Endothelial cell of umbilical vein (primary cell): ENCODE results near the gene NANP. TPM values are rescaled to one million over a fixed set of nuclear protein-coding genes. Genes with fewer than 3 reads are reported as not detected.
"Not testable (repeated sequence)": the region's sequence is repeated elsewhere in the genome, so short reads cannot be mapped to it uniquely, and the experiment has no call there.

Source experiments
- BruUV-seq: library from RNA; stranded (reverse); fragments of 400-500 nt; replicated peaks from 2 replicates; lab custom pipeline; 2021; lab: Mats Ljungman, UMichigan
- CTCF ChIA-PET: fragments of 300-600, 350-600 bp; sonication (Branson Sonifier 250); formaldehyde crosslinking; loops from one replicate; lab custom pipeline; 2021; ENCODE audit warnings: antibody characterized with exemption, inconsistent platforms; lab: Charles Lee
- POLR2A ChIA-PET: fragments of 300-600, 350-600 bp; sonication (Branson Sonifier 250); formaldehyde crosslinking; loops from one replicate; lab custom pipeline; 2021; ENCODE audit warnings: antibody characterized with exemption, inconsistent platforms; lab: Charles Lee
- DNase-seq: peaks from one replicate; pipeline ENCODE4 v3.0.0-alpha.2; 2011; ENCODE audit warnings: low read depth, low spot score
- FAIRE-seq: peaks from 2 replicates; lab custom pipeline; 2011; peaks lifted over from hg19 to GRCh38; lab: Jason Lieb, UNC
- H2AFZ ChIP-seq: 2 replicates; pipeline ENCODE4 v1.6.0; 2012; ENCODE audit warnings: low read depth, low read length, control low read depth, inconsistent platforms
- H3K27ac ChIP-seq: 2 replicates; pipeline ENCODE4 v1.5.1; 2011; ENCODE audit warnings: low read depth, mild to moderate bottlenecking, control low read depth, low read length, moderate library complexity; ENCODE audit not compliant: insufficient read depth
- H3K27me3 ChIP-seq, 2 experiments: 2 replicates each; pipeline versions ENCODE4 v1.6.0 to v1.6.1; 2011; ENCODE audit warnings: low read length in 2 of 2, mixed read lengths in 1 of 2; ENCODE audit not compliant: control insufficient read depth in 2 of 2, insufficient read depth in 2 of 2
- H3K36me3 ChIP-seq, 2 experiments: 2 replicates in 1 of 2; 3 replicates in 1 of 2; pipeline ENCODE4 v1.5.1; 2011; ENCODE audit warnings: low read length in 2 of 2, mild to moderate bottlenecking in 1 of 2, moderate library complexity in 1 of 2; ENCODE audit not compliant: control insufficient read depth in 2 of 2, insufficient read depth in 2 of 2; ENCODE audit errors: extremely low read depth in 1 of 2
- H3K4me1 ChIP-seq: 3 replicates; pipeline ENCODE4 v1.5.1; 2011; ENCODE audit warnings: mild to moderate bottlenecking, low read length; ENCODE audit not compliant: control insufficient read depth, insufficient read depth; ENCODE audit errors: extremely low read depth
- H3K4me2 ChIP-seq: 2 replicates; pipeline ENCODE4 v1.6.1; 2011; ENCODE audit warnings: low read length, control low read depth, mixed read lengths; ENCODE audit not compliant: insufficient read depth
- H3K4me3 ChIP-seq, 3 experiments: fragments of 200-600 bp in 1 of 3; sonication (generic), shearing (Covaris generic) in 1 of 3; replicated peaks in 1 of 3; 2 replicates each; pipeline ENCODE4 v1.5.1; 2011 to 2016; ENCODE audit warnings: control low read depth in 3 of 3, low read length in 3 of 3, mild to moderate bottlenecking in 2 of 3, inconsistent platforms in 1 of 3, low read depth in 1 of 3, moderate library complexity in 1 of 3; ENCODE audit not compliant: insufficient read depth in 1 of 3
- H3K79me2 ChIP-seq: 2 replicates; pipeline ENCODE4 v1.6.0; 2012; ENCODE audit warnings: low read length, inconsistent platforms; ENCODE audit not compliant: control insufficient read depth, insufficient read depth
- H3K9ac ChIP-seq: replicated peaks from 2 replicates; pipeline ENCODE3; 2011; ENCODE audit warnings: low read length, control low read depth; ENCODE audit not compliant: insufficient read depth; ENCODE audit errors: extremely low read depth
- H3K9me1 ChIP-seq: replicated peaks from 3 replicates; pipeline ENCODE4 v1.6.0; 2011; ENCODE audit warnings: mild to moderate bottlenecking, low read length; ENCODE audit not compliant: control insufficient read depth, insufficient read depth; ENCODE audit errors: extremely low read depth
- H3K9me3 ChIP-seq: replicated peaks from 2 replicates; pipeline ENCODE4 v1.5.1; 2012; ENCODE audit warnings: low read length, inconsistent platforms; ENCODE audit not compliant: control insufficient read depth, insufficient read depth
- H4K20me1 ChIP-seq: replicated peaks from 2 replicates; pipeline ENCODE3; 2011; ENCODE audit warnings: mild to moderate bottlenecking, low read length; ENCODE audit not compliant: control insufficient read depth, insufficient read depth; ENCODE audit errors: extremely low read depth
- FOS ChIP-seq: IDR thresholded peaks from 2 replicates; pipeline ENCODE4 v1.6.1; 2011; ENCODE audit warnings: mild to moderate bottlenecking, low read length, moderate library complexity, borderline replicate concordance; ENCODE audit not compliant: insufficient read depth
- dilution Hi-C: fragments of 300-500 bp; cut with MboI; formaldehyde crosslinking; loops from one replicate; pipeline ENCODE4 v1.15.0; 2019; ENCODE audit warnings: low sequenced_read_pairs; ENCODE audit not compliant: extremely low pct_ligation_motif_present
- intact Hi-C: fragments of 100-400 bp; cut with micrococcal nuclease; formaldehyde crosslinking; loops from one replicate; pipeline ENCODE4 v1.10.0; 2022
- polyA plus RNA-seq, 4 experiments: library from polyadenylated mRNA; depleted of rRNA in 3 of 4; stranded (reverse) in 3 of 4; unstranded in 1 of 4; fragments of >200 nt; gene quantifications; 2 replicates each; pipeline versions ENCODE4 v1.2.1 to v1.2.3, GENCODE V29; 2011 to 2012; ENCODE audit warnings: missing spikeins in 1 of 4
- total RNA-seq: library from RNA; stranded (reverse); gene quantifications from 2 replicates; pipeline ENCODE4 v1.2.3, GENCODE V29; 2021
- TF ChIP-seq, protein P1 (sequence below), 2 donors: IDR thresholded peaks; 1 replicate in 1 of 2; 2 replicates in 1 of 2; pipeline ENCODE4 v1.5.1; 2011; ENCODE audit warnings: low read length in 2 of 2, mild to moderate bottlenecking in 2 of 2, moderate library complexity in 2 of 2, control low read depth in 1 of 2, inconsistent platforms in 1 of 2, low read depth in 1 of 2; ENCODE audit not compliant: insufficient read depth in 1 of 2; ENCODE audit errors: extremely low read depth in 1 of 2

Gene NANP
- total and polyA plus RNA-seq, 2 donors (not counting 3 experiments of a cell fraction or from before 2014, with no cell fraction given) = 4.2 to 7.5 TPM

DNA sequence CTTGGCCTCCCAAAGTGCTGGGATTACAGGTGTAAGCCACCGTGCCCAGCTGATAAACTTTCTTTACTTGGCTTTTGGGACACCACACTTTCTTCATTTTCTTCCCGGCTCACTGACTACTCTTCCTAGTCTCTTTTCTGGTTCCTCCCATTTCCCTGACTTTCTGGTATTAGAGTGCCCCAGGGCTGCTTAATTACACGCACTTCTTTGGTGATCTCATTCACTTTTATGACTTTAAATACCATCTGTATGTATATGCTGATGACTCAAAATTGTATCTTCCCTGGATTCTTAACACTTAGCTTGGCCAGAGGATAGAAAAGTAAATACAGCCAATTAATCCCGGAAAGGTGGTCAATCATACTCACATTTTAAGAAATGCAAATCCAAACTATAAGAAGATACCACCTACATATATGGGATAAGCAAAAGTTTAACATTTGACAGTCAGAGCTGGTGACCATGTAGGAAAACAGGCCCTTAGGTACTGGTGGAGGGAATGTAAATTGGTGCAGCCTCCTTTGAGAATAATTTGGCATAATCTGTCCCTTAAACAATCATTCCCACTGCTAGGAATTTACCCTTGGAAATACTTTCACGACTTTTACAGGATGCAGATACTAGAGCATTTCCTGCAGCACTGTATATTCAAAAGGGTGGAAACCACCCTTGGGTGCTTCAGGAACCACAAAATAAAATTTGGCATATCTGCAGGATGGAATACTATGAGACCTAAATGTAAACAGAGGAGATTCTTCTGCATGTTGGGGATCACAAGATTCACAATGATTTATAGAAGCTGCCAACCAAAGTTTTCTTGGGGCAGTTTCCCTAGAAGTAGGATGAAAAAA lies 9.4 kb upstream of the NANP start:
- dilution Hi-C loops = no loop called here
- no TSS peak for BruUV-seq
- ChIA-PET CTCF (no interaction called here), POLR2A (no interaction called here)
- Histone ChIP-seq H2AFZ (no peak overlapping the region), H3K79me2 (no peaks in the 10 kb centered on the region), H3K4me2 (no peak overlapping the region), H3K4me3 (no peak overlapping the region), H3K27me3 (peaks cover 0 to 1% of the 10 kb centered on the region in 2 experiments), H3K36me3 (no peaks in the 10 kb centered on the region), H4K20me1 (no peaks in the 10 kb centered on the region), H3K4me1 (no peaks in the 10 kb centered on the region), H3K27ac (no peak overlapping the region), H3K9ac (no peak overlapping the region), H3K9me3 (no peaks in the 10 kb centered on the region), H3K9me1 (no peaks in the 10 kb centered on the region)
- intact Hi-C loops = no loop called here
- TF ChIP-seq, protein P1, sequence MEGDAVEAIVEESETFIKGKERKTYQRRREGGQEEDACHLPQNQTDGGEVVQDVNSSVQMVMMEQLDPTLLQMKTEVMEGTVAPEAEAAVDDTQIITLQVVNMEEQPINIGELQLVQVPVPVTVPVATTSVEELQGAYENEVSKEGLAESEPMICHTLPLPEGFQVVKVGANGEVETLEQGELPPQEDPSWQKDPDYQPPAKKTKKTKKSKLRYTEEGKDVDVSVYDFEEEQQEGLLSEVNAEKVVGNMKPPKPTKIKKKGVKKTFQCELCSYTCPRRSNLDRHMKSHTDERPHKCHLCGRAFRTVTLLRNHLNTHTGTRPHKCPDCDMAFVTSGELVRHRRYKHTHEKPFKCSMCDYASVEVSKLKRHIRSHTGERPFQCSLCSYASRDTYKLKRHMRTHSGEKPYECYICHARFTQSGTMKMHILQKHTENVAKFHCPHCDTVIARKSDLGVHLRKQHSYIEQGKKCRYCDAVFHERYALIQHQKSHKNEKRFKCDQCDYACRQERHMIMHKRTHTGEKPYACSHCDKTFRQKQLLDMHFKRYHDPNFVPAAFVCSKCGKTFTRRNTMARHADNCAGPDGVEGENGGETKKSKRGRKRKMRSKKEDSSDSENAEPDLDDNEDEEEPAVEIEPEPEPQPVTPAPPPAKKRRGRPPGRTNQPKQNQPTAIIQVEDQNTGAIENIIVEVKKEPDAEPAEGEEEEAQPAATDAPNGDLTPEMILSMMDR (IDR thresholded peaks at IDR 0.05; ENCODE audit: extremely low read depth in 1 of 2, insufficient read depth in 1 of 2, low read depth in 1 of 2, low read length in 2 of 2) = no peak
- no peak for TF ChIP-seq FOS
- peak; percentile 31 for FAIRE-seq
- peak; percentile 35 for DNase-seq

DNA sequence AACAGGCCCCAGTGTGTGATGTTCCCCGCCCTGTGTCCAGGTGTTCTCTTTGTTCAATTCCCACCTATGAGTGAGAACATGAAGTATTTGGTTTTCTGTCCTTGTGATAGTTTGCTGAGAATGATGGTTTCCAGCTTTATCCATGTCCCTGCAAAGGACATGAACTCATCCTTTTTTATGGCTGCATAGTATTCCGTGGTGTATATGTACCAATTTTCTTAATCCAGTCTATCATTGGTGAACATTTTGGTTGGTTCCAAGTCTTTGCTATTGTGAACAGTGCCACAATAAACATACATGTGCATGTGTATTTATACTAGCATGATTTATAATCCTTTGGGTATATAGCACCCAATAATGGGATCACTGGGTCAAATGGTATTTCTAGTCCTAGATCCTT lies 6.8 kb upstream of the NANP start:
- CTCF ChIA-PET = not testable (repeated sequence)

More for the DNA sequence above, 6.8 kb upstream of the NANP start:
- H3K27ac ChIP-seq, H4K20me1 ChIP-seq, H3K4me1 ChIP-seq, POLR2A ChIA-PET, H3K9me1 ChIP-seq, dilution Hi-C loops, H3K9ac ChIP-seq, H3K4me2 ChIP-seq, BruUV-seq, FAIRE-seq, H3K36me3 ChIP-seq, DNase-seq, H3K79me2 ChIP-seq, H2AFZ ChIP-seq, H3K9me3 ChIP-seq, H3K4me3 ChIP-seq, intact Hi-C loops, H3K27me3 ChIP-seq: not testable (repeated sequence)
